Erythroblast (primary cell): Measurements from ENCODE around the gene KAZN.

Source experiments
- GATA1 ChIP-seq: IDR thresholded peaks from 2 replicates; pipeline ENCODE4 v1.6.1; 2011; ENCODE audit warnings: low read depth, mild to moderate bottlenecking, control low read depth, low read length, moderate library complexity
- POLR2A ChIP-seq: IDR thresholded peaks from 2 replicates; pipeline ENCODE4 v1.6.1; 2011; ENCODE audit warnings: mild to moderate bottlenecking, low read length

GRCh38 chr1:15014516-15014915 lies 416.0 kb downstream of the KAZN start:
- TF ChIP-seq POLR2A = no peak
- no peak for TF ChIP-seq GATA1
